DOHH2 (cell line): ENCODE measurements around the gene TENT5A.

Experiments
- H3F3A ChIP-seq: fragments of 200-600 bp; sonication (generic), shearing (Covaris generic); 2 replicates; pipeline ENCODE4 v1.6.0; 2016; ENCODE audit warnings: antibody characterized with exemption, mild to moderate bottlenecking; ENCODE audit not compliant: control insufficient read depth, insufficient read depth
- H3K27ac ChIP-seq: fragments of 200-600 bp; sonication (generic); 2 replicates; pipeline ENCODE4 v1.5.1; 2014; ENCODE audit warnings: low read depth, mild to moderate bottlenecking, low read length, moderate library complexity
- H3K27me3 ChIP-seq: fragments of 200-600 bp; sonication (generic); 2 replicates; pipeline ENCODE4 v1.6.1; 2014; ENCODE audit warnings: mild to moderate bottlenecking, low read length, mixed read lengths; ENCODE audit not compliant: control insufficient read depth
- H3K36me3 ChIP-seq: fragments of 200-600 bp; sonication (generic); 2 replicates; pipeline ENCODE4 v1.6.1; 2014; ENCODE audit warnings: mild to moderate bottlenecking, low read length, moderate library complexity, mixed read lengths; ENCODE audit not compliant: control insufficient read depth
- H3K4me1 ChIP-seq: fragments of 200-600 bp; sonication (generic); 2 replicates; pipeline ENCODE4 v1.6.1; 2014; ENCODE audit warnings: mild to moderate bottlenecking, low read length, mixed read lengths; ENCODE audit not compliant: control insufficient read depth
- H3K4me2 ChIP-seq: fragments of 200-600 bp; sonication (generic); 2 replicates; pipeline ENCODE4 v1.6.0; 2014; ENCODE audit warnings: mild to moderate bottlenecking, low read length, moderate library complexity
- H3K4me3 ChIP-seq: fragments of 200-600 bp; sonication (generic); 2 replicates; pipeline ENCODE4 v1.5.1; 2014; ENCODE audit warnings: mild to moderate bottlenecking, low read length, mixed read lengths
- H3K79me2 ChIP-seq: fragments of 200-600 bp; sonication (generic); 2 replicates; pipeline ENCODE4 v1.6.1; 2014; ENCODE audit warnings: mild to moderate bottlenecking, low read length, mixed read lengths; ENCODE audit not compliant: control insufficient read depth
- H3K9me2 ChIP-seq: fragments of 200-600 bp; sonication (generic); replicated peaks from 2 replicates; pipeline ENCODE4 v1.6.1; 2014; ENCODE audit warnings: mild to moderate bottlenecking, low read length, mixed read lengths; ENCODE audit not compliant: control insufficient read depth
- H3K9me3 ChIP-seq: fragments of 200-600 bp; sonication (generic); 2 replicates; pipeline ENCODE4 v1.6.1; 2014; ENCODE audit warnings: antibody characterized with exemption, low read length, mixed read lengths; ENCODE audit not compliant: control insufficient read depth, insufficient read depth
- H4K20me1 ChIP-seq: fragments of 200-600 bp; sonication (generic); 2 replicates; pipeline ENCODE4 v1.6.0; 2014; ENCODE audit warnings: low read depth, mild to moderate bottlenecking, antibody characterized with exemption, low read length, moderate library complexity; ENCODE audit not compliant: control insufficient read depth, insufficient read depth
- CTCF ChIP-seq: fragments of 200-600 bp; sonication (generic); IDR thresholded peaks from one replicate; pipeline ENCODE4 v1.5.1; 2014; ENCODE audit warnings: antibody characterized with exemption, mild to moderate bottlenecking, low read depth, low read length; ENCODE audit not compliant: poor library complexity, severe bottlenecking
- EZH2phosphoT487 ChIP-seq: fragments of 200-600 bp; sonication (generic); IDR thresholded peaks from 2 replicates; pipeline ENCODE4 v1.6.1; 2017; ENCODE audit warnings: borderline replicate concordance, mild to moderate bottlenecking, antibody characterized with exemption, low read length, moderate library complexity, mixed read lengths

Gene TENT5A

GRCh38 chr6:81790034-81790433 is 37.6 kb upstream of the TENT5A start:
- Histone ChIP-seq H3K27me3 (no peaks in the 10 kb centered on the region), H3K27ac (no peak overlapping the region), H3K9me2 (no peaks in the 10 kb centered on the region), H4K20me1 (no peaks in the 10 kb centered on the region), H3K4me1 (no peaks in the 10 kb centered on the region), H3K9me3 (no peaks in the 10 kb centered on the region), H3K4me2 (no peak overlapping the region), H3K4me3 (no peak overlapping the region), H3K36me3 (no peaks in the 10 kb centered on the region), H3F3A (no peaks in the 10 kb centered on the region), H3K79me2 (no peaks in the 10 kb centered on the region)
- TF ChIP-seq CTCF (no peak), EZH2phosphoT487 (no peak)

DNA sequence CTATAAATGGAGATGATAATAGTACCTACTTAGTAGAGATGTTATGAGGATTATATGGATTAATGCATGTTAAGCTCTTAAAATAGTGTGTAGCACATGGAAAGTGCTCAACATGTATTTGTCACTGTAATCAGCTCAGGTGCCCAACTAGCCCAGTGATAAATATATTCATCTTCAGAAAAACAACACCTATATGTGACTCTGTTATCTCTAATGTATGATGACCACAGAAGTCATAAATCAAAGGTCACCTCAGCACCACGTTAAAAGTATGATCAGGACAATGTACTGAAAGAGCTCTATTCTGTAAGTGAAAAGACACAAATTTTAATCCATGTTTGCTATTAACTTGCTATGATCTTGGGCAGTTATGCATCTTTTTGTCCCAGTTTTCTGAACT is 36.8 kb upstream of the TENT5A start:
- Histone ChIP-seq H3K27ac (no peak overlapping the region), H3K36me3 (no peaks in the 10 kb centered on the region), H4K20me1 (no peaks in the 10 kb centered on the region), H3K27me3 (no peaks in the 10 kb centered on the region), H3K9me3 (no peaks in the 10 kb centered on the region), H3K79me2 (no peaks in the 10 kb centered on the region), H3F3A (no peaks in the 10 kb centered on the region), H3K9me2 (no peaks in the 10 kb centered on the region), H3K4me2 (no peak overlapping the region), H3K4me1 (no peaks in the 10 kb centered on the region), H3K4me3 (no peak overlapping the region)
- TF ChIP-seq CTCF: no peak
- no peak for TF ChIP-seq EZH2phosphoT487

DNA sequence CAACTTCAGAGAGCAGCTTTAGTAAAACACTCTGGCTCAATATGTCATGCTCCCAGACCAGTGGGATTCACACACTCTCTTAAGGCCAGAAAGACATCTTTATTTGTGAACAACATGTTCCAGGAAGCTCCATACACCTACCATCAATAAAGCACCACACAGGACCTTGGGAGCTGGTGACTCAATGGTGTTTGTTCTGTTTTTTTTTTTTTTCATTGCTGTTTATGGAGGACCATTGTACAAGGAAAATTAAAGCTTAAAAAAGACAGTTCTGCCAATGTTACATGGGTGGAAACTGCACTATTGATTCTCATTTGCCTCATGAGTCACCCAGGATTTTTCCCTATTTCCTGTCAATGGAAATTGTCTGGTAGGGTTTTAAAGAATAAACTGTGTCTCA is 36.3 kb upstream of the TENT5A start:
- no peak overlapping the region for H3K4me3 ChIP-seq
- H3K79me2 ChIP-seq: no peaks in the 10 kb centered on the region
- H3K4me2 ChIP-seq: no peak overlapping the region
- H3K9me3 ChIP-seq: no peaks in the 10 kb centered on the region
- no peaks in the 10 kb centered on the region for H4K20me1 ChIP-seq
- no peak for TF ChIP-seq CTCF
- TF ChIP-seq EZH2phosphoT487: no peak
- no peaks in the 10 kb centered on the region for H3K36me3 ChIP-seq
- H3F3A ChIP-seq: no peaks in the 10 kb centered on the region
- H3K27me3 ChIP-seq: no peaks in the 10 kb centered on the region
- H3K4me1 ChIP-seq: no peaks in the 10 kb centered on the region
- no peak overlapping the region for H3K27ac ChIP-seq
- no peaks in the 10 kb centered on the region for H3K9me2 ChIP-seq
